Thoracic aorta (tissue), 2 donors: Measurements from ENCODE around the gene EPM2A. TPM values are rescaled to one million over a fixed set of nuclear protein-coding genes. Genes with fewer than 3 reads are reported as not detected.

Source experiments
- ATAC-seq: fragments of 150-250 bp; one replicate; pipeline ENCODE4 v1.8.0; 2017; ENCODE audit warnings: low read depth; ENCODE audit not compliant: insufficient number of reproducible peaks, low FRiP score
- DNase-seq: peaks from one replicate; pipeline ENCODE4 v3.0.0-alpha.2; 2020; ENCODE audit warnings: low spot score
- H3K27ac ChIP-seq, 2 donors: fragments of 200-600 bp; sonication (generic); 1 replicate in 1 of 2; 2 replicates in 1 of 2; pipeline ENCODE4 v1.5.1; 2016; ENCODE audit warnings: mild to moderate bottlenecking in 2 of 2, moderate library complexity in 2 of 2
- H3K27me3 ChIP-seq: fragments of 200-600 bp; sonication (generic); replicated peaks from 2 replicates; pipeline ENCODE4 v1.6.0; 2016; ENCODE audit warnings: mild to moderate bottlenecking; ENCODE audit not compliant: insufficient read depth
- H3K36me3 ChIP-seq: fragments of 200-600 bp; sonication (generic); one replicate; pipeline ENCODE4 v1.5.1; 2016
- H3K4me1 ChIP-seq, 2 donors: fragments of 200-600 bp; sonication (generic); 1 replicate in 1 of 2; 2 replicates in 1 of 2; pipeline versions ENCODE4 v1.5.1 to v1.6.0; 2016; ENCODE audit warnings: low read depth in 2 of 2, mild to moderate bottlenecking in 1 of 2; ENCODE audit not compliant: control insufficient read depth in 1 of 2
- H3K4me3 ChIP-seq: fragments of 200-600 bp; sonication (generic); 2 replicates; pipeline ENCODE4 v1.5.1; 2016; ENCODE audit warnings: mild to moderate bottlenecking
- H3K9me3 ChIP-seq: fragments of 200-600 bp; sonication (generic); 2 replicates; pipeline ENCODE4 v1.5.1; 2016
- CTCF ChIP-seq: fragments of 200-600 bp; sonication (generic); IDR thresholded peaks from one replicate; pipeline ENCODE4 v1.5.1; 2019; ENCODE audit warnings: antibody characterized with exemption
- total RNA-seq, 2 donors: library from RNA; depleted of rRNA; stranded (reverse); fragments of >200 nt; gene quantifications; one replicate each; pipeline versions ENCODE4 v1.1.0 to v1.2.3, GENCODE V29; 2016

Gene EPM2A
- total RNA-seq, 2 donors from 2014 or later: 26.5 to 45.4 TPM

DNA sequence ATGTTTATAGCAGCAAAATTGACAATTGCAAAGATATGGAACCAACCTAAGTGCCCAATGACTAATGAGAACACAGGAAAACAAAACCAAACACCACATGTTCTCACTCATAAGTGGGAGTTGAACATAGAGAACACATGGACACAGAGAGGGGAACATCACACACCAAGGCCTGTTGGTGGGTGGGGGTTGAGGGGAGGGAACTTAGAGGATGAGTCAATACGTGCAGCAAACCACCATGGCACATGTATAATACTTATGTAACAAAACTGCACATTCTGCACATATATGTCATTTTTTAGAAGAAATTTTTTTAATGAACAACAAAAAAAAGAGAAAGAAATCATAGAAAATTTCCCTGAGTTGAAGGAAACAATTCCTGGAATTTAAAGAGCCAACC is 3.9 kb downstream of the EPM2A start:
- Histone ChIP-seq H3K27ac (no peak overlapping the region), H3K27me3 (no peaks in the 10 kb centered on the region), H3K36me3 (no peaks in the 10 kb centered on the region), H3K4me1 (peaks cover 11 to 23% of the 10 kb centered on the region in 2 donors), H3K9me3 (no peaks in the 10 kb centered on the region), H3K4me3 (no peak overlapping the region)
- TF ChIP-seq CTCF: no peak
- DNase-seq (no peak), ATAC-seq (no peak)

- Histone ChIP-seq H3K4me3 (no peak overlapping the region), H3K27ac (no peak overlapping the region), H3K27me3 (no peaks in the 10 kb centered on the region), H3K9me3 (no peaks in the 10 kb centered on the region), H3K36me3 (no peaks in the 10 kb centered on the region), H3K4me1 (peaks cover 11 to 20% of the 10 kb centered on the region in 2 donors)
- TF ChIP-seq CTCF: no peak
- DNase-seq: no peak
- no peak for ATAC-seq
These were observed 5.4 kb downstream of the EPM2A start for GRCh38 chr6:145729887-145730286.

GRCh38 chr6:145728444-145729385 is 6.6 kb downstream of the EPM2A start:
- ATAC-seq: no peak
- no peak for TF ChIP-seq CTCF
- Histone ChIP-seq H3K9me3 (peaks cover 4% of the 10 kb centered on the region), H3K4me1 (peaks cover 5 to 15% of the 10 kb centered on the region in 2 donors), H3K36me3 (no peaks in the 10 kb centered on the region), H3K27ac (no peak overlapping the region), H3K27me3 (no peaks in the 10 kb centered on the region), H3K4me3 (no peak overlapping the region)
- no peak for DNase-seq

DNA sequence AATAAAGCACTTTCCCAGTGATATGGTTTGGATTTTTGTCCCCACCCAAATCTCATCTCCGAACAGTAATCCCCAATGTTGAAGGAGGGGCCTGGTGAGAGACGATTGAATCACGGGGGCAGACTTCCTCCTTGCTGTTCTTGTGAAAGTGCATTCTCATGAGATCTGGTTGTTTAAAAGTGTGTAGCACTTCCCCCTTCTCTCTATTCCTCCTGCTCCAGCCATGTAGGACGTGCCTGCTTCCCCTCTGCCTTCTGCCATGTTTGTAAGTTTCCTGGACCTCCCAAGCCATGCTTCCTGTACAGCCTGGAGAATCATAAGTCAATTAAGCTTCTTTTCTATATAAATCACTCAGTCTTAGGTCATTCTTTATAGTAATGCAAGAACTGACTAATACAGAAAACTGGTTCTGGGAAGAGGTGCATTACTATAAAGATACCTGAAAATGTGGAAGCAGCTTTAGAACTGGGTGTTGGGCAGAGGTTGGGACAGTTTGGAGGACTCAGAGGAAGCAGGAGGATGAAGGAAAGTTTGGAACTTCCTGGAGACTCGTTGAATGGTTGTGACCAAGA is 7.4 kb downstream of the EPM2A start:
- no peak for ATAC-seq
- no peak overlapping the region for H3K27ac ChIP-seq
- no peaks in the 10 kb centered on the region for H3K27me3 ChIP-seq
- no peak for TF ChIP-seq CTCF
- H3K4me1 ChIP-seq: peaks cover 4 to 14% of the 10 kb centered on the region in 2 donors
- no peak for DNase-seq
- H3K36me3 ChIP-seq: no peaks in the 10 kb centered on the region
- peaks cover 4% of the 10 kb centered on the region for H3K9me3 ChIP-seq
- no peak overlapping the region for H3K4me3 ChIP-seq

GRCh38 chr6:145725570-145725969 is 9.8 kb downstream of the EPM2A start:
- Histone ChIP-seq H3K36me3 (no peaks in the 10 kb centered on the region), H3K4me1 (peaks cover 10 to 18% of the 10 kb centered on the region in 2 donors), H3K27ac (no peak overlapping the region), H3K9me3 (peaks cover 4% of the 10 kb centered on the region), H3K27me3 (no peaks in the 10 kb centered on the region), H3K4me3 (no peak overlapping the region)
- DNase-seq (no peak), ATAC-seq (no peak)
- no peak for TF ChIP-seq CTCF
